HTERT RPE-1 (cell line): ENCODE data around the gene GNLY.
"Not testable (repeated sequence)": the region's sequence is repeated elsewhere in the genome, so short reads cannot be mapped to it uniquely, and the experiment has no call there.

ENCODE experiments used
- in situ Hi-C: fragments of 300-500 bp; cut with MboI; formaldehyde crosslinking; loops from 4 replicates; pipeline ENCODE4 v1.14.3; 2020; ENCODE audit warnings: low sequenced_read_pairs

Gene GNLY

DNA sequence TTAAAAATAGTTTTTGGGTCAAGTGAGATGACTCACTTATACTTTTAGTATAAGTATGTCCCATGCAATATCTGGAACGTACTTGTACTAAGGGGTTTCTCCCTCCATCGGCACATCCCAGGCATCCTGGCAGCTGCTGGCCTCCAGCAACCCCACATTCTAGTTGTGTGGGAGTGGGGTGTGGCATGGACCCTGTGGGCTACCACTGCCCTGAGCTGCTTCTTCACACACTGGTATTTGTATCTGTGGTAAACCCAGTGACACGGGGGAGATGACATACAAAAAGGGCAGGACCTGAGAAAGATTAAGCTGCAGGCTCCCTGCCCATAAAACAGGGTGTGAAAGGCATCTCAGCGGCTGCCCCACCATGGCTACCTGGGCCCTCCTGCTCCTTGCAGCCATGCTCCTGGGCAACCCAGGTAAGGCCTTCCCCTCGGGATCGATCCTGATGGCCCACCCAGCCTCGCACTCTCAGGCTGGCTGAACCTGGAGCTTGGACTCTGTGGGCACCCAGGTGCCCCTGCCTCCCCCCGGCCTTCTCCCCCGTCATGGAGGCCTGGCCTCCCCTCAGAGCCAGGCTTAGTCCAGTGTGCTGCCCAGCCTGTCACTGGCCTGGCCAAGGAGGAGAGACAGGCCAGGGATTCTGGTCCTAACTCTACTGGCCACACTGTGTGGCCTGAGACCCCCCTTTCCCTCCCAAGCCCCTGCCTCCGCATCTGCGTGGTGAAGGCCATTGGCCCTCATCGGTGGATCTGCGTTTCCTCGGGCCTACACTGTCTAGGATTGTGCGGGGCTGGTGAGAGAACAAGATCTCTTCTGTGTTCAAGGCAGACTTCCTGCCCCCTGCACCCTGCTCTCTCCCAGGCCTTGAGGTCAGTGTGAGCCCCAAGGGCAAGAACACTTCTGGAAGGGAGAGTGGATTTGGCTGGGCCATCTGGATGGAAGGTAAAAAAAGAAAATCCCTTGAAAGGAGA lies at the start of gene GNLY:
TSS of gene GNLY (plus strand) at position 307 of the 974 bp plus-strand sequence. CDS start at position 368, 61 bp downstream.
- in situ Hi-C loops, result no loop called here

- in situ Hi-C loops, result no loop called here
Observed at GRCh38 chr2:85644909-85645308, 49.2 kb upstream of the GNLY start.

DNA sequence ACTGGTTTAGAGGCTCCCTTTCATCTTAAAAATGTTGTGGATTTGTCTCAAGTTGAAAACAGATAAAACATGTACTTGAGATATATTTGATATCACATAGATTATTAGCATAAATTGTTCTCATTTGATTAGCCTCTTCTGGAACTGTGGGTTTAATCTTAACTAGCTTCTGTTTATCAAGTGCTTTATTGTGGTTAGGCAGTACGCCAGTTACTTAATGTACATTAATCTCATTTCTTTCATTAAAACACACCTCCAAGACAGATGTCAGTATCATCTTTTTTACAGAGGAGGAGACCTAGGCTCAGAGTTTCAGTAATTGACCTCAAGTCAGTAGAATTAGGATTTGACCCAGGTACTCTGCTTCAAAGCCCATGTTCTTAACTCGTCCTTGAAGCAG lies 48.0 kb upstream of the GNLY start:
- in situ Hi-C loops, result no loop called here

DNA sequence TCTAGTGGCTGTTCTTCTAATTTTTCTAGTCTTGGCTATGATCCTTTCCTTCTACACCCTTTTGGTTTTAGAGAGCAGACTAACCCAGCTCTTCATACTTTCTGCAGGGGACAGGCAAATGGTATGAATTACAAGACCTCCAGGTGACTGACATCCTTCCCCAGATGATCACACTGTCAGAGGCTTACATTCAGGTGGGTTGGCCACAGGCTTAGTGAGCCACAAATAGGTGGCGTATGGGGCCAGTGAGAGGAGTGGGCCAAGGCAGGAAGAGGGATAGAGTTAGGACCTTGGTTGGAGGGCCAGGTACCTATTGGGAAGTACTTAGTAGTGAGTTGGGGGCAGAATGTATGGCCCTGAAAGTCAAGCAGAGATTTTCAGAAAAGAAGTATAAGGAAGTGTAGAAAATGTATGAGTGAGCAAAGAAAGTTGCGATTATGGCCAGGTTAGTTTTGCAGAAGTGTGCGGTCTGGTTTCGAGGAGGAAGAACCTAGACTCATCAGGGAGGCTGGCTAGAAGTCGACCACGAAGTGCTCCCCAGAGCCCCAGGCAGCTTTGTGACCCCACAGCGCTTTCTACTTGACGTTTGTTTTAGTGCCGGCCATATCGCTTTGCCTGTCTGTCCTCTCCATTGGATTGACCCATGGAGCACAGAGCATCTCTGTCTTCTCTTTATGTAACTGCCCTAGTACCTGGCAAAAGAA lies 46.2 kb upstream of the GNLY start:
- in situ Hi-C loops, result no loop called here

- in situ Hi-C loops, result no loop called here
Observed at GRCh38 chr2:85648619-85649018, 45.5 kb upstream of the GNLY start.

GRCh38 chr2:85649201-85650190 lies 44.7 kb upstream of the GNLY start:
- in situ Hi-C loops, result no loop called here

- in situ Hi-C loops, result no loop called here
Observed at GRCh38 chr2:85650456-85650855, 43.7 kb upstream of the GNLY start.

GRCh38 chr2:85651097-85651496 lies 43.1 kb upstream of the GNLY start:
- in situ Hi-C loops, result no loop called here

DNA sequence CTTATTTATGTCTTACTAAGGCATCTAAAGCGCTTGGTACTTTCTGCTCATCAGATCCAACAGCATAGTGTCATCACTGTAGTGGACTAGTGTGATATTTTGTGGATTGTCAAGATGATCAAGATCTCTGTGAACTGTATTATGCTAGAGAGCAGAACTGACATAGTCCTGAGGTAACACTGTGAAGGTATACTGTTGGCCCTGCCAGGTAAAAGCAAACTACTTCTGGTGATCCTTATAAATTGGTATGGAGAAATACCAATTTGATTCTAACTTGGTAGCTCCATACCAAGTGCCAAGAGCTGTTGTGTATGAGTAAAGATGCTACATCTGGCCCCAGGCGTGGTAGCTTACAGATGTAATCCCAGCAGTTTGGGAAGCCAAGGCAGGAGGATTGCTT lies 42.1 kb upstream of the GNLY start:
- in situ Hi-C loops, result no loop called here

DNA sequence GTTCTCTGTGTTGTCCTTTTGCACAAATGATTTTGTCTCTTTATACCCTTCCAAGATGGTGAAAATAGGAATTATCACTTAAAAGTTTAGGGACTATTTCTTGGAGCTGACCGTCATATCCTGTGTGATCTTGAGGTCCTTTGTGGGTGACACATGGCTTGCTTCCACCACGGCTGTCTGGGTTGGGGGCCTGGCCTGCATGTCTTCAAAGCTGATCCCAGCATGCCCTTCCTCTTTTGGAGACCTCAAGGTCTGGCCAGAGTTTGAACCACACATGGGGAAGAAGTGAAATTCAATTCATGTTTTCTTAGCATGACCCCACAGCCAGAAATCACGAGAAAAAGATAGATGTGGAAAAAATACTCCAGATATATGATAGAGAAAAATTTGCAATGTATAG lies 40.2 kb upstream of the GNLY start:
- in situ Hi-C loops, result no loop called here

DNA sequence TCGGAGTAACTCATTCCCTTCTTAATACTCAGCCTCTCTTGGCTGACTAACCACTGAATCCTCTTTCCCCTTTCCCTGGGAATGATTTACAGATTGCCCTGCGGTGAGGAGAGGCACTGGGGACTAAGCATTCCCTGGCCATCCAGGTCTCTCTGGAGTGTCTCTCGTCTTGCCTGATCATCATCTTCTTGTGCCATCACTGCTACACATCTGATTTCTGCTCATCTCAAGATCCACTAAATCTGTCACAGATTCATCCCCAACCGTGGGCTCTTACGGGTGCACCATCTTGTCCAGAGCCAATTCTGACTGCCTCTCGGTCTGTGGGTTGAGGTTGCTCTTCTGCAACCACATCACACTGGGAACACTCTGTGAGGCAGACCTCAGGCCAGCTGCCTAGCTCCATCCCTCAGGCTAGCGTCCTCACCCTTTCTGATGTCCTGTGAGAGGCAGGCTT lies 38.2 kb upstream of the GNLY start:
- in situ Hi-C loops, result no loop called here

DNA sequence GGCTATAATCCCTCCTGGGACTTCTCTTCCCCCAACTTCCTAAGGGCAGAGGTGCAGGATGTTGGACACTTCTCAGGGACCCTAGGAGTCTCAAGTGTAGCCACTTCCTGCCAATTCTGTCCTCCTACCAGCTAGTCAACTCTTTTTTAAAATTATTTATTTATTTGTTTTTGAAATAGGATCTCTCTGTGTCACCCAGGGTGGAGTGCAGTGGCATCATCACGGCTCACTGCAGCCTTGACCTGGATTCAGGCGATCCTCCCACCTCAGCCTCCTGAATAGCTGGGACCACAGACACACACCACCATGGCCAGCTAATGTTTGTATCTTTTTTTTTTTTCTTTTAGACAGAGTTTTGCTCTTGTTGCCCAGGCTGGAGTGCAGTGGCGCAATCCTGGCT lies 37.7 kb upstream of the GNLY start:
- in situ Hi-C loops, result no loop called here

GRCh38 chr2:85657399-85657798 lies 36.8 kb upstream of the GNLY start:
- in situ Hi-C loops, result not testable (repeated sequence)

DNA sequence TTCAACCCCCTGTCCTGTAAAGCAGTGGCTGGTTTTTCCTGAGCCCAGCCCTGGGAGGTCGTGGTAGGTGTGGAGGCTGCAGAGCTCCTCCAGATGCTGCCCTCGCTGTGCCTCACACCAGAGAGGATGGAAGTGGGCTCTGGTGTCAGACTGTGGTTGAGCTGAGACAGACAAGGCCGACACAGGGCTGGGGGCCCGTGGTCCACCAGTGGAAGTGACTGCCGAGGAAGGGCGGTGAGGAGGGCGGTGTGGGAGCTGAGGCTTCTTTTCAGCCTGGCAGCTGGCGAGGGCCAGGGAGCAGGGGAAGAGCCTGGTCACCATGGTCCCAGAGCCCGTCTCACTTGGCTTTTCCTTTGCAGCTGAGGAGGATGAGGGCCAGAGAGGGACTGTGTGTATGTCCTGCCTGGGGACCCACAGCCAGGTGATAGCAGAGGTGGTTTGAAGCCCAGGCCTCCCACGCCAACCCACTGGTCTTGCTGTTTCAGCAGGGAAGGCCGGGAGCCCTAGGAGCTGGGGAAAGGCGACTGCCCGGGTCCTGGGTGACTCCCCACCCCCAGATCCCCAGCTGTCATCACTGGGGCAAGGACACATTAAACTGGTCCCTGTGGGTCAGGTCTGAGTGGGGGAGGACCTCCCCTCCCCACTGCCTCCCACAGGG lies 34.7 kb upstream of the GNLY start:
- in situ Hi-C loops, result no loop called here

DNA sequence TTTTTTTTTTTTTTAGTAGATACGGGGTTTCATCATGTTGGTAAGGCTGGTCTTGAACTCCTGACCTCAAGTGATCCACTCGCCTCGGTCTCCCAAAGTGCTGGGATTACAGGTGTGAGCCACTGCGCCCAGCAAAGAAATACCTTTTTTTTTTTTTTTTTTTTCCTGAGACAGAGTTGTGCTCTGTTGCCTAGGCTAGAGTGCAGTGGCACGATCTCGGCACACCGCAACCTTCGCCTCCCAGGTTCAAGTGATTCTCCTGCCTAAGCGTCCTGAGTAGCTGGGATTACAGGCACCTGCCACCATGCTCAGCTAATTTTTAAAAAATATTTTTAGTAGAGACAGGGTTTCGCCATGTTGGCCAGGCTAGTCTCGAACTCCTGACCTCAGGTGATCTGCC lies 33.9 kb upstream of the GNLY start:
- in situ Hi-C loops, result not testable (repeated sequence)

GRCh38 chr2:85660725-85661124 lies 33.4 kb upstream of the GNLY start:
- in situ Hi-C loops, result no loop called here

- in situ Hi-C loops, result no loop called here
Observed at GRCh38 chr2:85661139-85661858, 32.9 kb upstream of the GNLY start.

GRCh38 chr2:85662899-85663593 lies 31.1 kb upstream of the GNLY start:
- in situ Hi-C loops, result no loop called here
